Heart left ventricle (tissue), 16 donors: ENCODE measurements around the gene SLC12A8. TPM values are rescaled to one million over a fixed set of nuclear protein-coding genes. Genes with fewer than 3 reads are reported as not detected.

ENCODE experiments used
- ATAC-seq, 4 donors: fragments of 200-7000 bp; cut with Tn5 transposase; one replicate each; pipeline ENCODE4 v1.9.1; 2020 to 2022; ENCODE audit warnings: moderate library complexity in 4 of 4, mild to moderate bottlenecking in 3 of 4, moderate number of reproducible peaks in 1 of 4
- DNase-seq, 5 donors: peaks; one replicate each; pipeline ENCODE4 v3.0.0-alpha.2; 2020
- H3K27ac ChIP-seq, 12 donors: fragments of 200-600 bp; sonication (generic) in 4 of 12; one replicate each; pipeline versions ENCODE4 v1.5.0 to v1.8.0; 2016 to 2022; ENCODE audit warnings: mild to moderate bottlenecking in 2 of 12
- H3K27me3 ChIP-seq, 9 donors: fragments of 200-600 bp; sonication (generic) in 2 of 9; one replicate each; pipeline versions ENCODE4 v1.5.1 to v1.8.0; 2016 to 2022; ENCODE audit warnings: mild to moderate bottlenecking in 3 of 9
- H3K36me3 ChIP-seq, 9 donors: fragments of 200-600 bp; sonication (generic) in 2 of 9; one replicate each; pipeline versions ENCODE4 v1.5.0 to v1.8.0; 2018 to 2022; ENCODE audit warnings: mild to moderate bottlenecking in 2 of 9
- H3K4me1 ChIP-seq, 12 donors: fragments of 200-600 bp; sonication (generic) in 4 of 12; one replicate each; pipeline versions ENCODE4 v1.5.0 to v1.8.0; 2016 to 2022; ENCODE audit warnings: mild to moderate bottlenecking in 3 of 12
- H3K4me3 ChIP-seq, 12 donors: fragments of 200-600 bp; sonication (generic) in 4 of 12; one replicate each; pipeline versions ENCODE4 v1.5.0 to v1.8.0; 2017 to 2022; ENCODE audit warnings: mild to moderate bottlenecking in 9 of 12, moderate library complexity in 4 of 12
- H3K9me3 ChIP-seq, 12 donors: fragments of 200-600 bp; sonication (generic) in 4 of 12; one replicate each; pipeline versions ENCODE4 v1.5.0 to v1.8.0; 2016 to 2022; ENCODE audit warnings: mild to moderate bottlenecking in 1 of 12
- POLR2A ChIP-seq, 2 donors: fragments of 450-650 bp; IDR thresholded peaks; one replicate each; pipeline ENCODE4 v1.6.1; 2017; ENCODE audit warnings: antibody characterized with exemption in 2 of 2, mild to moderate bottlenecking in 2 of 2, moderate library complexity in 2 of 2
- WGBS, 4 donors: extraction: QIAGEN DNeasy Blood & Tissue Kit in 2 of 4; methylation state at CpG; one replicate each; pipeline versions ENCODE4 v1.1.5 to v1.1.7; 2013 to 2018; 5-methylcytosine and 5-hydroxymethylcytosine counted together
- intact Hi-C, 10 donors: fragments of 100-400 bp; cut with DNase I; formaldehyde crosslinking; loops; one replicate each; pipeline versions ENCODE4 v1.11.1 to v1.14.2; 2022
- polyA plus RNA-seq, 2 donors: library from polyadenylated mRNA; stranded (reverse); fragments of 200-250 nt; gene quantifications; one replicate each; pipeline ENCODE4 v1.2.3, GENCODE V29; 2013
- total RNA-seq, 9 donors: library from RNA; depleted of rRNA in 2 of 9; stranded (reverse); fragments of >200 nt in 2 of 9; fragmentation: NEBNext Ultra II Directional in 3 of 9; extraction: Animal tissue kit (Norgen Biotek cat#: 25700) in 3 of 9; gene quantifications; one replicate each; pipeline versions ENCODE4 v1.1.0 to v1.2.4, GENCODE V29; 2016 to 2023
- TF ChIP-seq, protein P1 (sequence below), 12 donors: fragments of 200-600 bp; sonication (generic) in 4 of 12; IDR thresholded peaks; one replicate each; pipeline versions ENCODE4 v1.5.0 to v1.8.0; 2018 to 2022; ENCODE audit warnings: antibody characterized with exemption in 12 of 12, mild to moderate bottlenecking in 5 of 12
- donor health status: ischemic (EF 13 %, LVEDD 7.1; RV severe dilation, severe dysfunction).
- donor health status: healthy with polysubstance abuse.
- donor health status: DM: no; HTN: yes; CAD: no.
- donor health status: DM: no; HTN: no; CAD: no.
- donor health status: ischemic (EF 25% LVEDD 6.9; RV normal size, moderate dysfunction).
- donor health status: ischemic (EF 25% LVEDD 5.7; RV mildly dilated, moderate dysfunction).
- donor health status: healthy.
- donor health status: DM: yes; HTN: yes; CAD: no.
- donor health status: ischemic (EF 35%, LVEDD 5.7; RV mildly dilated, moderate dysfunction).
- donor health status: nonischemic (EF 11% LVEDD 7.7; RV severe dilation, severe dysfunction).
- donor health status: DM: yes; HTN: yes; CAD: no.
- donor health status: PGD.
- donor health status: ischemic (EF 29% LVEDD 5.4; RV normal size, mild dysfunction).
- donor health status: nonischemic (EF 23%, LVEDD 6.1; RV moderate dilation, normal function).

The SLC12A8 gene
- total and polyA plus RNA-seq, 11 donors: 0.09 to 1.9 (median 0.68) TPM; not detected in 3

DNA sequence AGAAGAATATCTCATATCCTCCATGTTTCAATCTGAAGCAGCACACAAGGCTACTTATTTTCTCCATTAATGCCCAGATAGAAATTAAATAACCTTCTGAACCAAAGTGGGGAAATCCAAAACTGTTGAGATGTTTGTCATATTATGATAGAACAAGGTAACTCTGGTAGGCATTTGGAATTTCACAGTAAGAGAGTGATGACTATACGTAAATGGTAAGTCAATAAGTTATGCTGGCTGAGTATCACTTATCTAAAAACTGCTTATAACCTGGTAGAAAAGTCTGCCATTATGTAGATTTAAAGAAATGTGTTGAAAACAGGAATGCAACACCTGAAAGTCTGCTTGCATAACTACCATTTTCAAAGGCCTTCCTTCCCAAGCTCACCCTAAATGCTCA is 17.2 kb upstream of the SLC12A8 start:
- Histone ChIP-seq H3K9me3 (no peaks in the 10 kb centered on the region), H3K27me3 (no peaks in the 10 kb centered on the region)
- 91 to 99% (median 96%) methylated on average over 1 of the region's 1 CpG for WGBS, 4 donors

DNA sequence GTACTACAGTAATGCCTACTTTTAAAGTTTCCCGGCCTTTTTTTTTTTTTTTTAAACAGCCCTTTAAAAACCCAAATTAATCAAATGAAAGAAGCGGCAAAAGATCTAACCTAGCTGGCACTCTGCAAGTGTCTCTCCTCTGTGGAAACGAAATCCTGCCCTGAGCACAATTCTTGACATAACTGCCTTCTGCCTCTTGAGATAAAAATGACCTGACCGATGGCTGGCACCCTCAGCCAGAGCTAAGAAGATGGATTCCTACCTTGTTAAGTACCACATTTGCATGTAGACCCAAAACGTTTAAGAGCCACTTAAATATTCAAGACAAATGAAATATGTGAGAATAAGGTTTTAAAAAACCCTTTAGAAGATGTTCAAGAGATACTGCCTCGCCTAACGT is 16.6 kb upstream of the SLC12A8 start:
- H3K36me3 ChIP-seq: peaks cover 0 to 50% (median 41%) of the 10 kb centered on the region in 9 donors
- TF ChIP-seq POLR2A (IDR thresholded peaks at IDR 0.05): no peak
- TF ChIP-seq, protein P1, sequence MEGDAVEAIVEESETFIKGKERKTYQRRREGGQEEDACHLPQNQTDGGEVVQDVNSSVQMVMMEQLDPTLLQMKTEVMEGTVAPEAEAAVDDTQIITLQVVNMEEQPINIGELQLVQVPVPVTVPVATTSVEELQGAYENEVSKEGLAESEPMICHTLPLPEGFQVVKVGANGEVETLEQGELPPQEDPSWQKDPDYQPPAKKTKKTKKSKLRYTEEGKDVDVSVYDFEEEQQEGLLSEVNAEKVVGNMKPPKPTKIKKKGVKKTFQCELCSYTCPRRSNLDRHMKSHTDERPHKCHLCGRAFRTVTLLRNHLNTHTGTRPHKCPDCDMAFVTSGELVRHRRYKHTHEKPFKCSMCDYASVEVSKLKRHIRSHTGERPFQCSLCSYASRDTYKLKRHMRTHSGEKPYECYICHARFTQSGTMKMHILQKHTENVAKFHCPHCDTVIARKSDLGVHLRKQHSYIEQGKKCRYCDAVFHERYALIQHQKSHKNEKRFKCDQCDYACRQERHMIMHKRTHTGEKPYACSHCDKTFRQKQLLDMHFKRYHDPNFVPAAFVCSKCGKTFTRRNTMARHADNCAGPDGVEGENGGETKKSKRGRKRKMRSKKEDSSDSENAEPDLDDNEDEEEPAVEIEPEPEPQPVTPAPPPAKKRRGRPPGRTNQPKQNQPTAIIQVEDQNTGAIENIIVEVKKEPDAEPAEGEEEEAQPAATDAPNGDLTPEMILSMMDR (IDR thresholded peaks at IDR 0.05): no peak
- intact Hi-C loops: no loop called here
- peaks cover 0 to 4% (median 0%) of the 10 kb centered on the region in 12 donors for H3K4me1 ChIP-seq
- H3K27ac ChIP-seq: no peak overlapping the region
- DNase-seq (no peak), ATAC-seq (no peak)
- WGBS, 4 donors: 62 to 69% (median 65%) methylated on average over 7 of the region's 7 CpGs
- H3K4me3 ChIP-seq: no peak overlapping the region
- no peaks in the 10 kb centered on the region for H3K9me3 ChIP-seq
- H3K27me3 ChIP-seq: no peaks in the 10 kb centered on the region

More for the DNA sequence above, 17.2 kb upstream of the SLC12A8 start:
- TF ChIP-seq POLR2A (IDR thresholded peaks at IDR 0.05): no peak
- TF ChIP-seq, protein P1 (IDR thresholded peaks at IDR 0.05): no peak
- H3K4me1 ChIP-seq: peaks cover 0 to 4% (median 0%) of the 10 kb centered on the region in 12 donors
- peaks cover 0 to 55% (median 41%) of the 10 kb centered on the region in 9 donors for H3K36me3 ChIP-seq
- ATAC-seq: no peak
- intact Hi-C loops: no loop called here
- H3K27ac ChIP-seq: no peak overlapping the region
- DNase-seq: no peak
- H3K4me3 ChIP-seq: no peak overlapping the region

DNA sequence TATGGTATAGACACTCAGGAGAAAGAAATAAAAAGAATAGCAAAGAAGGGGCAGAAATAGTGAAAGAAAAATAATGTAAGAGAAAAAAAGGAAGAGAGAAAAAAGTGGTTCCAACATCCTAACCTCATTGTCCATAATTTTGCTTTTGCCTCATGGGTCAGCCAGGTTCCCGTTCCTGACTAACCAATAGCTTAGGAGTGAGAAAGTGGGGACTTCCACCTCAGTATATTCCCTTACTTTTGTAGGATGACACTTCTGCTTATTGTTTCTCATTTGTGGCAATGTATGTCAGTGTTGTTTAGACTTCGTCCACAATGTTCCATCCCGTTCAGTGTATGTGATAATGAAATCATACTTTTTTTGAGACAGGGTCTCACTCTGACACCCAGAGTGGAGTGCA is 9.3 kb upstream of the SLC12A8 start:
- intact Hi-C loops: no loop called here
- Histone ChIP-seq H3K4me1 (no peaks in the 10 kb centered on the region), H3K36me3 (peaks cover 0 to 6% (median 0%) of the 10 kb centered on the region in 9 donors), H3K27me3 (no peaks in the 10 kb centered on the region), H3K4me3 (no peak overlapping the region), H3K9me3 (no peaks in the 10 kb centered on the region), H3K27ac (no peak overlapping the region)
- ATAC-seq (no peak), DNase-seq (no peak)
- WGBS, 4 donors: 79 to 85% (median 82%) methylated on average over 3 of the region's 3 CpGs
- TF ChIP-seq, protein P1 (IDR thresholded peaks at IDR 0.05): no peak
- no peak for TF ChIP-seq POLR2A (IDR thresholded peaks at IDR 0.05)

DNA sequence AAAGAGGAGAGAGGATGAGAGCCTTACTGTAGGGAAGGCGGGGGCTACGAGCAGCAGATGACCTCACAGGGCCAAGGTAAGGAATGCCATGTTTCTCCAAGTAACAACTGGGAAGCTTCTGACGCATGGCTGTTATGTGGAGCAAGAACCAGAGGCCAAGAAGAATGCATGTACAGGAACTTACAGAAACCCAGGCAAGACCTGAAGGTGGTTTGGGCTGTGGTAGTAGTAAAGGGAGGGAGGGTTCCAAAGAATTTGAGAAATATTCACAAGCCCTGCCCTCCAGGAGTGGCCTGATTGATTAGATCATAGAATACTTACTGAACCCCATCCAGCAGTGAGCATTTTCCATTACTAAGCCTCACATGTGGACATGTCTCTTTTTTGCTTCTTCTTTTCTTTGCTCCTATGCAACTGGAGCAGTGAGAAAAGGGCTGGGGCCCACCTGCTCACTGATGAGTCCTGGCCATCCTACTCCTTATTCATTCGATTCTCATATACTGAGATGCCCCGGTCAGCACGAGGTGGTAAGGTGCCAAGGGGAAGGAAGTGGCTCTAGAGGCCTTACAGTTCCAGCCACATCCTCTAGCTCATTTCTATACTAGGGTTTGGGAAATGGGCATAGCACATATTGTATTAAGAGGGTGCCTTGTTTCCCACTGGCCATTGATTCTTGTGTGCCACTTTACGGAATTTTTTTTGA is 8.3 kb upstream of the SLC12A8 start:
- Histone ChIP-seq H3K9me3 (no peaks in the 10 kb centered on the region), H3K27ac (no peak overlapping the region), H3K27me3 (no peaks in the 10 kb centered on the region), H3K4me1 (no peaks in the 10 kb centered on the region), H3K4me3 (no peak overlapping the region), H3K36me3 (no peaks in the 10 kb centered on the region)
- no peak for DNase-seq
- no peak for ATAC-seq
- TF ChIP-seq POLR2A (IDR thresholded peaks at IDR 0.05): no peak
- TF ChIP-seq, protein P1 (IDR thresholded peaks at IDR 0.05): no peak
- 75 to 79% (median 77%) methylated on average over 7 of the region's 7 CpGs for WGBS, 4 donors
- intact Hi-C loops: no loop called here
